Measurements from ENCODE around the gene KIF16B. TPM values are rescaled to one million over a fixed set of nuclear protein-coding genes. Genes with fewer than 3 reads are reported as not detected.
A peak's percentile ranks its signal among the peaks of the same experiment; 100 is the strongest.
"Not testable (repeated sequence)": the region's sequence is repeated elsewhere in the genome, so short reads cannot be mapped to it uniquely, and the experiment has no call there.

Gene KIF16B
- total and polyA plus RNA-seq, 4 experiments from 2014 or later, result 3.2 to 12.0 (median 10.0) TPM

DNA sequence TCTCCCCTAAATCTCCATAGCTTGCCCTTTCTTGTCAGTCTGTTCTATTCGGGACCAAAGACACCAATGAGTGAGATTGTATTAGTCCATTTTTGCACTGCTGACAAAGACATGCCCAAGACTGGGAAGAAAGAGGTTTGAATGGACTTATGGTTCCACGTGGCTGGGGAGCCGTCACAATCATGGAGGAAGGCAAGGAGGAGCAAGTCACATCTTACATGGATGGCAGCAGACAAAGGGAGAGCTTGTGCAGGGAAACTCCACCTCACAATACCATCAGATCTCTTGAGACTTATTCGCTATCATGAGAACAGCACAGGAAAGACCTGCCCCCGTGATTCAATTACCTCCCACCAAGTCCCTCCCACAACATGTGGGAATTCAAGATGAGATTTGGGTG, 133.7 kb downstream of the KIF16B start:
- H3K9me3 ChIP-seq (ENCODE audit: control insufficient read depth in 1 of 2, low read length in 2 of 2); H3K36me3 ChIP-seq (ENCODE audit: insufficient read depth, low read length); H3K27me3 Mint-ChIP-seq; H3K4me1 ChIP-seq (ENCODE audit: insufficient read depth, low read length); DNase-seq; POLR2A ChIA-PET (ENCODE audit: partially characterized antibody); CTCF ChIA-PET (ENCODE audit: partially characterized antibody); H3K4me3 Mint-ChIP-seq; H3K27me3 ChIP-seq (ENCODE audit: insufficient read depth, low read length); H3K27ac ChIP-seq (ENCODE audit: low read depth, low read length); intact Hi-C loops (cut with micrococcal nuclease); H3K4me3 ChIP-seq (ENCODE audit: low read length in 2 of 2): not testable (repeated sequence)
- H3K4me1 Mint-ChIP-seq, result peaks cover 7 to 21% (median 12%) of the 10 kb centered on the region in 4 donors
- H3K36me3 Mint-ChIP-seq, result peaks cover 12 to 52% of the 10 kb centered on the region in 2 donors
- H3K27ac Mint-ChIP-seq, result peak overlapping the region in 1 of 7 donors; percentile 27
- peaks cover 0 to 12% (median 3%) of the 10 kb centered on the region in 8 donors for H3K9me3 Mint-ChIP-seq

DNA sequence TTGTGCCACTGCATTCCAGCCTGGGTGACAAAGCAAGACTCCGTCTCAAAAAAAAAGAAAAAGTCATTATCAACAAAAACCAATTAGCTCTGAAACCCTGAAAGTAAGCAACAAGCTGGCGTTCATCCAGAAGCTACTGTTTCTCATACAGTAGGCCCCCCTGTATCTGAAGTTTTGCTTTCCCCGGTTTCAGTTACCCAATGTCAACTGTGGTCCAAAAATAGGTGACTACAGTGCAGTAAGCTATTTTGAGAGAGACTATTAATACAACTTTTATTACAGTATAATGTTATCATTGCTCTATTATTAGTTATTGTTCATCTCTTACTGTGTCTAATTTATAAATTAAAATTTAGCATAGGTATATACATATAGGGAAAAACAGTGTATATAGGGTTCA, 135.1 kb downstream of the KIF16B start:
- Mint-ChIP-seq H3K27me3 (no peaks in the 10 kb centered on the region), H3K27ac (no peak overlapping the region), H3K9me3 (peaks cover 0 to 12% (median 3%) of the 10 kb centered on the region in 8 donors), H3K4me3 (no peak overlapping the region), H3K4me1 (peaks cover 7 to 21% (median 12%) of the 10 kb centered on the region in 4 donors), H3K36me3 (peaks cover 12 to 52% of the 10 kb centered on the region in 2 donors)
- no peaks in the 10 kb centered on the region for H3K4me1 ChIP-seq (ENCODE audit: insufficient read depth, low read length)
- H3K36me3 ChIP-seq (ENCODE audit: insufficient read depth, low read length), result no peaks in the 10 kb centered on the region
- H3K27me3 ChIP-seq (ENCODE audit: insufficient read depth, low read length), result no peaks in the 10 kb centered on the region
- ChIA-PET POLR2A (ENCODE audit: partially characterized antibody) (no interaction called here), CTCF (ENCODE audit: partially characterized antibody) (interaction anchor here (1.7 kb wide), 1 partner anchor 37 kb away, joined by 4 read pairs; no protein-coding TSS in a partner anchor)
- H3K9me3 ChIP-seq (ENCODE audit: control insufficient read depth in 1 of 2, low read length in 2 of 2), result no peaks in the 10 kb centered on the region
- intact Hi-C loops (cut with micrococcal nuclease), result no loop called here
- DNase-seq, result no peak
- H3K27ac ChIP-seq (ENCODE audit: low read depth, low read length), result no peak overlapping the region
- no peak overlapping the region for H3K4me3 ChIP-seq (ENCODE audit: low read length in 2 of 2)

DNA sequence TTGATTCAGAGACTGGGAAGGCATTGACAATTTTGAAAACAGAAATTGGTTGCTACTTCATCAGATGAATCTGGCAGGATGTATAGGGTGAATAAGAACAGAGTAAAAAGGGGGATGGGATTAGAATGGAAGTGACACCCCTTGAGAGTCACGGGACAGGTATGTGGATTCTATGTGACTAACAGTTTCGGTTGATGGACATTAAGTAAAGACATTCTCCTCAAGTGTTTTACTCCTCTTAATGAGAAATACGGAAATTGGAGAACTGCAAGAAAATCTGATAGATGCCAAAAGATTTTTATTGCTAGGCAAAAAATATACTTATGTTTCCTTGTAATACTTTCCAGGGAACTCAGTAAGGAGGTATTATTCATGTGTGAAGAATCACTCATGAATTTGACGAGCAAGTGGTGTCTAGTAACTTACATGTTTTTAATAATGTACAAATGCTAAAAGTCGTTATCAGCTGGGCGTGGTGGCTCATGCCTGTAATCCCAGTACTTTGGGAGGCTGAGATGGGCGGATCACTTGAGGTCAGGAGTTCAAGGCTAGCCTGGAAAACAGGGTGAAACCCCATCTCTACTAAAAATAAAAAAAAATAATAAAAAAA, 135.8 kb downstream of the KIF16B start:
- H3K36me3 Mint-ChIP-seq, result peaks cover 12 to 49% of the 10 kb centered on the region in 2 donors
- peaks cover 0 to 12% (median 3%) of the 10 kb centered on the region in 8 donors for H3K9me3 Mint-ChIP-seq
- no peak for DNase-seq
- H3K4me3 Mint-ChIP-seq, result no peak overlapping the region
- Histone ChIP-seq H3K9me3 (ENCODE audit: control insufficient read depth in 1 of 2, low read length in 2 of 2) (no peaks in the 10 kb centered on the region), H3K4me1 (ENCODE audit: insufficient read depth, low read length) (no peaks in the 10 kb centered on the region), H3K4me3 (ENCODE audit: low read length in 2 of 2) (no peak overlapping the region), H3K27me3 (ENCODE audit: insufficient read depth, low read length) (no peaks in the 10 kb centered on the region), H3K36me3 (ENCODE audit: insufficient read depth, low read length) (no peaks in the 10 kb centered on the region), H3K27ac (ENCODE audit: low read depth, low read length) (no peak overlapping the region)
- intact Hi-C loops (cut with micrococcal nuclease), result no loop called here
- no peak overlapping the region for H3K27ac Mint-ChIP-seq
- peaks cover 7 to 21% (median 12%) of the 10 kb centered on the region in 4 donors for H3K4me1 Mint-ChIP-seq
- no peaks in the 10 kb centered on the region for H3K27me3 Mint-ChIP-seq
- POLR2A ChIA-PET (ENCODE audit: partially characterized antibody), result no interaction called here
- CTCF ChIA-PET (ENCODE audit: partially characterized antibody), result interaction anchor here (1.7 kb wide), 1 partner anchor 38 kb away, joined by 4 read pairs; no protein-coding TSS in a partner anchor

DNA sequence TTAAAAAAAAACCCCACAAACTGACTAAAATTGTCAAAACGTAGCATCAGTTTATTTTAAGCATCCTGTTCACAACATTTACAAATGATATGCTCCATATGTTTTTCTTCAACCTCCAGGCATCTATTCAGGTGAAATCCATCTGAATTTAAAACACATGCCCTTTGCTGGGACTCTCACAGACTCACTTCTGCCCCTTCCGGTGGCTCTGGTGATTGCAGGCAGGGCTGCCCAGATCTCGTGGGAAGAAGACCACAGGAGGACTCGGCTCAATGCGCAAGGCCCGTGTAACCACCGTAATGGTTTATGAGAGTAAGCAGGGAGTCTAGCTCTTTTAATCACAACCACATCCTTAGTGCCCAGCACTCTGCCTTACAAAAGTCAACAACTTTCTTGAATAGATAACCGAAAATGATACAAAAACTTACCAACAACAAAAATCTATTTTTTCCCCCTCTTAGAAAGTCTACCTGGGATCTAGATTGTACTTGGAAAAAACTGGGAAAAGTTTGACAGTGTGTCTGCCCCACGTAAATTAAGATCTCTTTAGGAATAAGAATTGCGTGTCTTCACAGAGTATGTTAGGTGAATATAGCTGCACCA, 139.1 kb downstream of the KIF16B start:
- H3K27ac ChIP-seq (ENCODE audit: low read depth, low read length), result no peak overlapping the region
- ChIA-PET CTCF (ENCODE audit: partially characterized antibody) (interaction anchor here (0.5 to 1.6 kb wide), 2 partner anchors 12 to 311 kb away, joined by 3 to 4 read pairs; no protein-coding TSS in a partner anchor), POLR2A (ENCODE audit: partially characterized antibody) (no interaction called here)
- H3K27me3 ChIP-seq (ENCODE audit: insufficient read depth, low read length), result no peaks in the 10 kb centered on the region
- no peaks in the 10 kb centered on the region for H3K36me3 ChIP-seq (ENCODE audit: insufficient read depth, low read length)
- no peak overlapping the region for H3K4me3 ChIP-seq (ENCODE audit: low read length in 2 of 2)
- no peaks in the 10 kb centered on the region for H3K4me1 ChIP-seq (ENCODE audit: insufficient read depth, low read length)
- Mint-ChIP-seq H3K9me3 (peaks cover 0 to 5% (median under 1%) of the 10 kb centered on the region in 8 donors), H3K27me3 (no peaks in the 10 kb centered on the region), H3K27ac (no peak overlapping the region), H3K36me3 (peaks cover 24 to 52% of the 10 kb centered on the region in 2 donors), H3K4me1 (no peaks in the 10 kb centered on the region), H3K4me3 (no peak overlapping the region)
- intact Hi-C loops (cut with micrococcal nuclease), result no loop called here
- peak in 2 of 5 donors; percentile 5 to 17 for DNase-seq
- no peaks in the 10 kb centered on the region for H3K9me3 ChIP-seq (ENCODE audit: control insufficient read depth in 1 of 2, low read length in 2 of 2)

DNA sequence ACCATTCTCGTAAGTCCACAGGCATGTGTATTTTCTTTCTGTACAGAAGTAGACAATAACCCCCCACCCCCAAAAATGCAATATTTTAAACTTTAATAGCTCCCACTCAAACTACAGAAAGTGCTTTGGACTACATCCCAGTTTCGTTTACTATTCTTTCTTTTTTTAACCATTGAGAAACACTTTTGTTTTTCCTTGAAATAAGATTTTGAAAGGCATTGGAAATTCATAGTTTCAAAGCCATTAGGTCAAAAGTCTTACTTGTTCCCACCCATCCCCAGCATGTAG, 140.0 kb downstream of the KIF16B start:
- Mint-ChIP-seq H3K27ac (no peak overlapping the region), H3K9me3 (no peaks in the 10 kb centered on the region), H3K27me3 (no peaks in the 10 kb centered on the region), H3K36me3 (peaks cover 31 to 52% of the 10 kb centered on the region in 2 donors), H3K4me1 (no peaks in the 10 kb centered on the region), H3K4me3 (no peak overlapping the region)
- ChIA-PET CTCF (ENCODE audit: partially characterized antibody) (interaction anchor here (0.7 to 1.6 kb wide), 2 partner anchors 9 to 11 kb away, joined by 3 to 4 read pairs; no protein-coding TSS in a partner anchor), POLR2A (ENCODE audit: partially characterized antibody) (no interaction called here)
- Histone ChIP-seq H3K27ac (ENCODE audit: low read depth, low read length) (no peak overlapping the region), H3K4me1 (ENCODE audit: insufficient read depth, low read length) (no peaks in the 10 kb centered on the region), H3K36me3 (ENCODE audit: insufficient read depth, low read length) (no peaks in the 10 kb centered on the region), H3K27me3 (ENCODE audit: insufficient read depth, low read length) (no peaks in the 10 kb centered on the region), H3K9me3 (ENCODE audit: control insufficient read depth in 1 of 2, low read length in 2 of 2) (no peaks in the 10 kb centered on the region), H3K4me3 (ENCODE audit: low read length in 2 of 2) (no peak overlapping the region)
- intact Hi-C loops (cut with micrococcal nuclease), result no loop called here
- no peak for DNase-seq

DNA sequence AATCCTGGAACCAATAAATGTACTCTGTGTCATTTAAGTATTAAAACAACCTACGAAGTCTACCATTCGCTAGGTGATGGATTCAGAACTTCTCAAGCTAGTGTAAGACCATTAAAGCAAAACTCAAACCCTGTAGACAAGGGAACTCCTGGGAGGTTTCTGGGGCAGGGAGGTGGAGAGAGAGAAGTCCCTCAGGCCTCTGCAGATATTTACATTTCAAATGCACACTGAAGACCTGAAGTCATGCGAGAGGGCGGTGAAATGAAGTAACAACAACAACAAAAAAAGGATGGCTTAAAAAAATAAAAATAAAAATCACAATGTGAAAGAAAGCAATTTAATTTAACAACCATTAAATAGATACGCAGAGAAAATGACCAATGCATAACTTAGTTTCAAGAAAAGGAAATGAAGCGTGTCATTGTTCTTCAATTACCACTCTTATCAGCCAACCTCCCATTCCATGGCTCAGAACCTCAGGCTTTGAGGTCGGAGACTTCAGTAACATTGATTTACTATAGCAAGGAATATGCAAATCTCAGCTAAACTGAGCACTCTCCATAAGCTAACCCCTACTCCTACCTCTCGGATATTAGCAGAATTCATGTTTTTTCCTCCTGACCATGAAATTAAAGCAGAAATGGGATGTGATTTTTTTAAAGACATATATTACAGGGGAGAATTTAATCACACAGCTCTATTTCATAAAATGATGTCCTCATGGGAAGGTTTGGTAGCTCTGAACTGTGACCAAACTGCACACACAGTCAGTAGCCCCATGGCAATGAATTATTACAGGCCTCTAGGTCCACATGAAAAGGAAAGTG, 140.6 kb downstream of the KIF16B start:
- H3K27ac Mint-ChIP-seq, result no peak overlapping the region
- no peaks in the 10 kb centered on the region for H3K9me3 ChIP-seq (ENCODE audit: control insufficient read depth in 1 of 2, low read length in 2 of 2)
- peaks cover 36 to 58% of the 10 kb centered on the region in 2 donors for H3K36me3 Mint-ChIP-seq
- H3K4me1 ChIP-seq (ENCODE audit: insufficient read depth, low read length), result no peaks in the 10 kb centered on the region
- ChIA-PET CTCF (ENCODE audit: partially characterized antibody) (interaction anchor here (0.7 to 1.6 kb wide), 2 partner anchors 8 to 10 kb away, joined by 3 to 4 read pairs; no protein-coding TSS in a partner anchor), POLR2A (ENCODE audit: partially characterized antibody) (no interaction called here)
- intact Hi-C loops (cut with micrococcal nuclease), result no loop called here
- H3K27me3 Mint-ChIP-seq, result no peaks in the 10 kb centered on the region
- no peak overlapping the region for H3K4me3 Mint-ChIP-seq
- no peak overlapping the region for H3K27ac ChIP-seq (ENCODE audit: low read depth, low read length)
- no peaks in the 10 kb centered on the region for H3K4me1 Mint-ChIP-seq
- no peaks in the 10 kb centered on the region for H3K9me3 Mint-ChIP-seq
- H3K36me3 ChIP-seq (ENCODE audit: insufficient read depth, low read length), result no peaks in the 10 kb centered on the region
- no peak for DNase-seq
- no peaks in the 10 kb centered on the region for H3K27me3 ChIP-seq (ENCODE audit: insufficient read depth, low read length)
- H3K4me3 ChIP-seq (ENCODE audit: low read length in 2 of 2), result no peak overlapping the region

DNA sequence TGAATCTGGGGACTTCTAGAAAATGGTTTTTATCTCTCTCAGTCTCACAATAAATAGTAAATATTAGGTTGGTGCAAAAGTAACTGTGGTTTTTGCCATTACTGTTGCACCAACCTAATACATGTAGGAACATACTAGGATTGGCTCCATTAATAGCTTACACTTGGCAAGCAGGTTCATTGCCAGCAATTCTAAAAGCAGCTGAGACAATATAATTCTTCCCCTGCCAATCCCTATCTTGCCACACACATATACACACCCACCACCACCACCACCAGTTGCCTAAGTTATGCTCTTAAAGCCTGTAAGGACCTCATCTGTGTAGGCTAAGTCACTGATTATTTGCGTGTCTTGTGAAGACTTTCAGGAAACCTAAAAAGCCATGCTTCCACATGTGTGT, 145.1 kb downstream of the KIF16B start:
- no peaks in the 10 kb centered on the region for H3K4me1 Mint-ChIP-seq
- intact Hi-C loops (cut with micrococcal nuclease), result no loop called here
- ChIA-PET CTCF (ENCODE audit: partially characterized antibody) (interaction anchor here (1.3 kb wide), 1 partner anchor 20 kb away, joined by 3 read pairs; no protein-coding TSS in a partner anchor), POLR2A (ENCODE audit: partially characterized antibody) (no interaction called here)
- H3K4me1 ChIP-seq (ENCODE audit: insufficient read depth, low read length), result no peaks in the 10 kb centered on the region
- H3K27ac ChIP-seq (ENCODE audit: low read depth, low read length), result no peak overlapping the region
- no peak overlapping the region for H3K27ac Mint-ChIP-seq
- peaks cover 74 to 81% of the 10 kb centered on the region in 2 donors for H3K36me3 Mint-ChIP-seq
- no peak for DNase-seq
- no peaks in the 10 kb centered on the region for H3K27me3 Mint-ChIP-seq
- H3K36me3 ChIP-seq (ENCODE audit: insufficient read depth, low read length), result no peaks in the 10 kb centered on the region
- H3K9me3 Mint-ChIP-seq, result peaks cover 0 to 10% (median 2%) of the 10 kb centered on the region in 8 donors
- no peaks in the 10 kb centered on the region for H3K9me3 ChIP-seq (ENCODE audit: control insufficient read depth in 1 of 2, low read length in 2 of 2)
- no peak overlapping the region for H3K4me3 Mint-ChIP-seq
- H3K27me3 ChIP-seq (ENCODE audit: insufficient read depth, low read length), result no peaks in the 10 kb centered on the region
- no peak overlapping the region for H3K4me3 ChIP-seq (ENCODE audit: low read length in 2 of 2)
